SH-SY5Y (cell line): Measurements from ENCODE around the gene VEZT.

Experiments used
- GATA2 ChIP-seq: IDR thresholded peaks from 2 replicates; pipeline ENCODE4 v1.6.1; 2011; ENCODE audit warnings: mild to moderate bottlenecking, low read depth, low read length
- GATA3 ChIP-seq: IDR thresholded peaks from 2 replicates; pipeline ENCODE4 v1.6.1; 2011; ENCODE audit warnings: low read depth, mild to moderate bottlenecking, low read length, moderate library complexity

VEZT gene

GRCh38 chr12:95258803-95259202 lies 41.2 kb downstream of the VEZT start:
- TF ChIP-seq GATA3, result no peak
- TF ChIP-seq GATA2, result no peak

- TF ChIP-seq GATA2, result no peak
- TF ChIP-seq GATA3, result no peak
Measured at GRCh38 chr12:95259368-95259767, 41.8 kb downstream of the VEZT start.

- TF ChIP-seq GATA3 (no peak), GATA2 (no peak)
Measured at GRCh38 chr12:95261109-95261508, 43.5 kb downstream of the VEZT start.

DNA sequence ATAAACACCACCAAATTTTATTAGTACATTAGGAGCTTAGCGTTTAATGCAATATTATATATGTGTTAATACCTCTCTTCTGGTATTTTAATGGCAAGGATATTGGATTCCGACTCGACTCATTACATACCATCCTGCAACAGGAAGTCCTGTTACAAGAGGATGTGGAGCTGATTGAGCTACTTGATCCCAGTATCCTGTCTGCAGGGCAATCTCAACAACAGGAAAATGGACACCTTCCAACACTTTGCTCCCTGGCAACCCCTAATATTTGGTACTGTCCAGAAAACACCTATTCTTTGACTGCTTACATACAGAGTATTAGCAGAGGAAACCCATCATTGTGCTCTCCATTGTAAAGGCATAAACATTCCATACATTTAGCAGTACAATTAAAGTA lies 45.2 kb downstream of the VEZT start:
- TF ChIP-seq GATA2 (no peak), GATA3 (no peak)

DNA sequence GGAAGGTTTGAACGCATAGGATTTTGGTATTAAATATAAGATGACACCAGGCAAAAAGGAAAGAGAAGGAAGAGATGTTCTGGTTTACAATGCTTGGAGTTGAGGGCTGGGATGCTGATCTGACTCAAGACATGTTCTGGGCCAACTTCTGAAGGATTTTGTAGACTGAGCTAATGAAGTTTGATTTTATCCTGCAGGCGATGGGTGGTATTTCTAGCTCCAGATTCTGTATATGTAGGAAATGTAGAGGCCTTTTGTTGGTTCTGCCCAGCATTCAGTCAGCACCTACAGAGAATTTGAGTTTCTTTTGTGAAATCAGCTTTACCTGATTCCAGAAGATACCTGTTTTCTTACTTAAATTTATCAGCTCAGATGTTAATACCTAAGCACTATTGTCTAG lies 48.2 kb downstream of the VEZT start:
- TF ChIP-seq GATA3, result no peak
- TF ChIP-seq GATA2, result no peak

DNA sequence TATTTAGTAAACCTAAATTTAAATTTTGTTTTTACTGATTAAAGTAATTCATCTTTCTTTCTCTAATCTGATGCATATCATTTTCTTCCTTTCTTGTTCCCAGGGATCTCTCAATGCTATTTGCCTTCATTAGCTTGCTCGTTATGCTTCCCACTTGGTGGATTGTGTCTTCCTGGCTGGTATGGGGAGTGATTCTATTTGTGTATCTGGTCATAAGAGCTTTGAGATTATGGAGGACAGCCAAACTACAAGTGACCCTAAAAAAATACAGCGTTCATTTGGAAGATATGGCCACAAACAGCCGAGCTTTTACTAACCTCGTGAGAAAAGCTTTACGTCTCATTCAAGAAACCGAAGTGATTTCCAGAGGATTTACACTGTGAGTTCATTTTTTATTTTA lies 48.6 kb downstream of the VEZT start:
- TF ChIP-seq GATA2, result no peak
- no peak for TF ChIP-seq GATA3

DNA sequence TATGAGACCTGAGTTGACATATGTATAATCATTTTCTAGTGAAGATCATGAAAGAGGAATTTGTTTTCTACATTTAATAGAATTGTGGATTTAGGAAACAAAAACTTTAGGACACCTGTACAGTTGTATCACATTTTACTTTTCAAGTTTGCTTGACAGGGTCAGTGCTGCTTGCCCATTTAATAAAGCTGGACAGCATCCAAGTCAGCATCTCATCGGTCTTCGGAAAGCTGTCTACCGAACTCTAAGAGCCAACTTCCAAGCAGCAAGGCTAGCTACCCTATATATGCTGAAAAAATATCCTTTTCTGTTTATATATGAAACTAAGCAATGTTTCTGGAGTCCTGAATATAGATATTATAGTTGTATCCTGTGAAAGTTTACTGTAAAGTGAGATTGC lies 52.3 kb downstream of the VEZT start:
- TF ChIP-seq GATA3 (no peak), GATA2 (no peak)

DNA sequence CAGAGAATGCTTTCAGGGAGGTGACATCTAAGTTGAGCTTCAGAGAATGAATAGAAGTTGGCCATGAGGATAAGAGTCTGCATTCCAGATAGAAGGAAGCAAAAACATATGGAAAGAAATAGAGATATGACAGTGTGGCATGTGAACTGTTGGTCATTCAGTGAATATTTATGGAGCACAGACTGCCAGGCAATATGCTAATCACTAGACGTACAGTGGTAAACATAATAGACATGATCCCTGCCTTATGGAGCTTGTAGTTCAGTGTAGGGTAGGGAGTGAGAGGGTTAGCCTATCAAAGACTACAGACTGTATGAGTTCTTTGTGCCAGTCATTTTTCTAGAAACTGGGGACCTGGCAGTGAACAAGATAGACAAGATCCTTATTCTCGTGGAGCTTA lies 53.9 kb downstream of the VEZT start:
- TF ChIP-seq GATA2, result no peak
- no peak for TF ChIP-seq GATA3

GRCh38 chr12:95277139-95277538 lies 59.5 kb downstream of the VEZT start:
- TF ChIP-seq GATA2 (no peak), GATA3 (no peak)

DNA sequence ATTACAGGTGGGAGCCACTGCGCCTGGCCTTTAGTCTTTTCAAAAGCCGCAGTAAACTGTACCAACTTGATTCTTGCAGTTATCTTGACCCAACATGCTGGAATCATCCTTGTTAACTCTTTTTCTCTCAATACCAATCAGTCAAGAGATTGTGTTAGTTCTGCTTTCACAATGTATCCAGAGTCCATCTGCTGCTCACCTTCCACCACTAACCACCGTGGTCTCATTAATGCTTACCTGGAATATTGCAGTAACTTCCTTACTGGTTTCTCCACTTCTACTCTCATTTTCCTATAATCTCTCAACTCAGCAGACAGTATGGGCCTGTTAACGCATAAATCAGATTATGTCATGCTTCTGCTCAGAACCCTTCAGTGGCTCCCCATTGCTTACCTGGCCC lies 62.2 kb downstream of the VEZT start:
- TF ChIP-seq GATA2 (no peak), GATA3 (no peak)

GRCh38 chr12:95282266-95282665 lies 64.7 kb downstream of the VEZT start:
- TF ChIP-seq GATA2 (no peak), GATA3 (no peak)

DNA sequence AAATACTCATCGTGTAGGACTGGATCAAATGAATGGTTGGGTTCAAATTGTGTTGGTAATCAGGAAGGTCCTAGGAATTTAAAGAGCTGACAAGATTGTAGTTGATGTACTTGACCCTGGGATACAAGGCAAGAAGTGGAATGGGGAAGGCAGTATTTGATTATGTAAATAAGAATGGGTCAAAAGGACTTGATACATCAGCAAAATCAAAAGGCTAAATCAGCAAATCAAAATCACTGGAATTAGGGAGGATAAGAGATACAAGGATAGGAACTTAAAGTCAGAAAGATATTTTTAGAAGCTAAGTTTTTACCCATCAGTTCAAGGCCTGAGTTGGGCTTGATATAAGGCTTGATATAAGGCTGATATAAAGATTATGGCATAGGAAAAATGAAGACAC lies 65.8 kb downstream of the VEZT start:
- TF ChIP-seq GATA2, result no peak
- no peak for TF ChIP-seq GATA3

DNA sequence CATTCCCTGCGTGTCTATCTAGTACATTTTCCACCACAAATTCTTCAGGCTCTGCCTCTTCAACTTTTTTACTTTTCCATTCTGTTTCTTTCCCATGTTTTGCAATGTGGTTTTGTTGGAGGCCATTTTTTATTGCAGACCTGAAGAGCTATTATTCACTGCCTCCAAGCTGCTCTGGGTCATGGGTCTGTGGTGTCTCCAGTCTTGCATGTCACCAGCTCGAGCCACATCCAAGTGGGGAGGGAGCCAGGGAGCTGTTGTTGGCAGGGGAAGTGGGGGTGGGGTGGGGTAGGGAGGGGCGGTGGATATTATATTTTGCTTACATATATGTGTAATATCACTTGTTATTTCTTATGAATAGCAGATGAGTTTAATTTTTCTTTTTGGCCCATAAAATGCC lies 69.1 kb downstream of the VEZT start:
- no peak for TF ChIP-seq GATA3
- TF ChIP-seq GATA2, result no peak

DNA sequence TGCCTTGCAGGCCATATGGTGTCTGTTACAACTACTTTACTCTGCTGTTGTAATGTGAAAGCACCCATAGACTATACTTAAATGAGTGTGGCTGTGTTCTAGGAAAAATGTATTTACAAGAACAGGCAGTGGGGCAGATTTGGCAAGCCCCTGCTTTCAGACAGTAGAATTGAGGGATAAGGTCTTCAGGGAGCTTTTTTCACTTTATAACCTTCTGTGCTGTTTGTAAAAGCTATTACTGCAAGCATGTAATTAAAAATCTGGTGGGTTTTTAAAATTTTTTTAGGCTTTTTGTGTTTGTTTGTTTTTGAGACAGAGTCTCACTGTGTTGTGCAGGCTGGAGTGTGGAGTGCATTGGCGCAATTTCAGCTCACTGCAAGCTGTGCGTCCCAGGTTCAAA lies 73.9 kb downstream of the VEZT start:
- TF ChIP-seq GATA2, result no peak
- no peak for TF ChIP-seq GATA3

DNA sequence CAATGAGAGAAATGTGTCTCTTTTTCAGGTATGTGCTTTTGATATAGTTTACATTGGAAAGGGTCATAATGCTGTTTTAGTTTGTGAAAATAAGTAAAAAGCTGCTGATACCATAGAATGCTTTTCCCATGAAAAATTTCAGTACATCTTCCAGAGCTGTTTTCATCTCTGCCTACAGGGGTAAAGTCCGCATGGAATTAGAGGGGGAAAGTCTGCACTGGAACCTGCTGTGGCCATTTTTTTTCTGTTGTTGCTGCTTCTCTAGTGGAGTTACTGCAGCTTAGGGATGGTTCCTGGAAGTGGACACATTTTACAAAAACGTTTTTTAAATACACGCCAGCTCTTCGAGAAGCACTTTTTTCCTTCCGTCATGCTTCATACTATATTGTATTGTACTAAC lies 81.3 kb downstream of the VEZT start:
- TF ChIP-seq GATA2 (no peak), GATA3 (no peak)

- no peak for TF ChIP-seq GATA2
- TF ChIP-seq GATA3, result no peak
Measured at GRCh38 chr12:95300286-95300685, 82.7 kb downstream of the VEZT start.
